H9 (cell line): Measurements from ENCODE around the gene EIF4E1B. TPM values are rescaled to one million over a fixed set of nuclear protein-coding genes. Genes with fewer than 3 reads are reported as not detected.

ENCODE experiments used
- DNase-seq: peaks from one replicate; pipeline ENCODE4 v3.0.0-alpha.2; 2017
- H2AFZ ChIP-seq: one replicate; pipeline ENCODE4 v1.6.1; 2013; ENCODE audit warnings: mild to moderate bottlenecking, low read length, control low read depth, moderate library complexity
- H2AK5ac ChIP-seq: 2 replicates; pipeline ENCODE4 v1.6.1; 2013; ENCODE audit warnings: low read length, control low read depth, mixed read lengths; ENCODE audit not compliant: insufficient read length
- H2BK120ac ChIP-seq: one replicate; pipeline ENCODE4 v1.6.1; 2013; ENCODE audit warnings: low read depth, mild to moderate bottlenecking, low read length, control low read depth, inconsistent platforms; ENCODE audit not compliant: poor library complexity, severe bottlenecking
- H2BK12ac ChIP-seq: 2 replicates; pipeline ENCODE4 v1.6.1; 2013; ENCODE audit warnings: low read length, control low read depth, mixed read lengths, low read depth; ENCODE audit not compliant: insufficient read length
- H2BK15ac ChIP-seq: 2 replicates; pipeline ENCODE4 v1.6.1; 2013; ENCODE audit warnings: low read depth, low read length, control low read depth
- H2BK20ac ChIP-seq: one replicate; pipeline ENCODE4 v1.6.1; 2013; ENCODE audit warnings: low read depth, mild to moderate bottlenecking, low read length, control low read depth, inconsistent platforms; ENCODE audit not compliant: poor library complexity, severe bottlenecking
- H2BK5ac ChIP-seq: 2 replicates; pipeline ENCODE4 v1.6.1; 2013; ENCODE audit warnings: low read length, control low read depth, mixed read lengths; ENCODE audit not compliant: insufficient read length
- H3K14ac ChIP-seq: 2 replicates; pipeline ENCODE4 v1.6.1; 2013; ENCODE audit warnings: low read length, control low read depth; ENCODE audit not compliant: insufficient read depth
- H3K18ac ChIP-seq: 2 replicates; pipeline ENCODE4 v1.6.1; 2013; ENCODE audit warnings: low read depth, mild to moderate bottlenecking, mixed read lengths, low read length, control low read depth; ENCODE audit not compliant: insufficient read length
- H3K23ac ChIP-seq: 2 replicates; pipeline ENCODE4 v1.6.1; 2013; ENCODE audit warnings: low read length, control low read depth, mixed read lengths, low read depth; ENCODE audit not compliant: insufficient read length
- H3K23me2 ChIP-seq: 2 replicates; pipeline ENCODE4 v1.6.1; 2013; ENCODE audit warnings: low read depth, mild to moderate bottlenecking, mixed read lengths, low read length, control low read depth; ENCODE audit not compliant: insufficient read length, poor library complexity, severe bottlenecking
- H3K27ac ChIP-seq: 2 replicates; pipeline ENCODE4 v1.5.1; 2013; ENCODE audit warnings: low read length, control low read depth, mixed read lengths, low read depth; ENCODE audit not compliant: insufficient read length
- H3K27me3 ChIP-seq: 2 replicates; pipeline ENCODE4 v1.6.1; 2013; ENCODE audit warnings: low read length, control low read depth, inconsistent platforms; ENCODE audit not compliant: insufficient read depth
- H3K4ac ChIP-seq: 2 replicates; pipeline ENCODE4 v1.6.1; 2013; ENCODE audit warnings: low read depth, mild to moderate bottlenecking, control low read depth, inconsistent platforms, low read length, moderate library complexity
- H3K4me1 ChIP-seq: 2 replicates; pipeline ENCODE4 v1.6.1; 2013; ENCODE audit warnings: low read length, control low read depth, inconsistent platforms; ENCODE audit not compliant: insufficient read depth
- H3K4me2 ChIP-seq: 2 replicates; pipeline ENCODE4 v1.6.1; 2013; ENCODE audit warnings: low read length, control low read depth, mixed read lengths; ENCODE audit not compliant: insufficient read length, insufficient read depth
- H3K56ac ChIP-seq: 2 replicates; pipeline ENCODE4 v1.6.1; 2013; ENCODE audit warnings: low read depth, mild to moderate bottlenecking, mixed read lengths, low read length, control low read depth; ENCODE audit not compliant: insufficient read length
- H3K79me1 ChIP-seq: 2 replicates; pipeline ENCODE4 v1.6.1; 2013; ENCODE audit warnings: low read depth, mild to moderate bottlenecking, moderate library complexity, low read length, control low read depth, inconsistent platforms; ENCODE audit not compliant: insufficient read depth, poor library complexity, severe bottlenecking
- H3K79me2 ChIP-seq: 2 replicates; pipeline ENCODE4 v1.6.1; 2013; ENCODE audit warnings: low read length, control low read depth, inconsistent platforms; ENCODE audit not compliant: insufficient read depth
- H3K9ac ChIP-seq: 2 replicates; pipeline ENCODE4 v1.6.1; 2013; ENCODE audit warnings: low read length, control low read depth, mixed read lengths; ENCODE audit not compliant: insufficient read length; ENCODE audit errors: extremely low read depth
- H3K9me3 ChIP-seq: one replicate; pipeline ENCODE4 v1.6.1; 2013; ENCODE audit warnings: low read depth, low read length, inconsistent platforms; ENCODE audit not compliant: control insufficient read depth
- H3T11ph ChIP-seq: one replicate; pipeline ENCODE4 v1.6.1; 2013; ENCODE audit warnings: mild to moderate bottlenecking, low read length, control low read depth, inconsistent platforms
- H4K20me1 ChIP-seq: one replicate; pipeline ENCODE4 v1.6.1; 2013; ENCODE audit not compliant: control insufficient read depth, insufficient read length, insufficient read depth
- H4K5ac ChIP-seq: 2 replicates; pipeline ENCODE4 v1.6.1; 2013; ENCODE audit warnings: low read depth, mild to moderate bottlenecking, mixed read lengths, low read length, control low read depth; ENCODE audit not compliant: insufficient read length
- H4K8ac ChIP-seq: replicated peaks from 2 replicates; pipeline ENCODE4 v1.6.1; 2013; ENCODE audit warnings: low read length, control low read depth, mixed read lengths, low read depth; ENCODE audit not compliant: insufficient read length
- H4K91ac ChIP-seq: 2 replicates; pipeline ENCODE4 v1.6.1; 2013; ENCODE audit warnings: low read depth, mild to moderate bottlenecking, moderate library complexity, mixed read lengths, low read length, control low read depth; ENCODE audit not compliant: insufficient read length
- H3K27ac Mint-ChIP-seq, 3 experiments: 2 replicates in 2 of 3; 3 replicates in 1 of 3; pipeline ENCODE4 v1.8.0; 2020 to 2021; ENCODE audit warnings: mixed read lengths in 3 of 3, mild to moderate bottlenecking in 1 of 3, moderate library complexity in 1 of 3
- H3K27me3 Mint-ChIP-seq: 2 replicates; pipeline ENCODE4 v1.8.0; 2021; ENCODE audit warnings: low read depth, mild to moderate bottlenecking, moderate library complexity, mixed read lengths
- H3K36me3 Mint-ChIP-seq, 3 experiments: 2 replicates in 2 of 3; 3 replicates in 1 of 3; pipeline ENCODE4 v1.8.0; 2020 to 2021; ENCODE audit warnings: low read depth in 3 of 3, mixed read lengths in 3 of 3; ENCODE audit not compliant: insufficient read depth in 1 of 3
- H3K4me1 Mint-ChIP-seq, 2 experiments: 2 replicates each; pipeline ENCODE4 v1.8.0; 2020; ENCODE audit warnings: mixed read lengths in 2 of 2
- H3K4me3 Mint-ChIP-seq, 2 experiments: 2 replicates in 1 of 2; 3 replicates in 1 of 2; pipeline ENCODE4 v1.8.0; 2020 to 2021; ENCODE audit warnings: mild to moderate bottlenecking in 2 of 2, mixed read lengths in 2 of 2, moderate library complexity in 1 of 2
- H3K9me3 Mint-ChIP-seq, 2 experiments: 2 replicates in 1 of 2; 3 replicates in 1 of 2; pipeline ENCODE4 v1.8.0; 2020; ENCODE audit warnings: mild to moderate bottlenecking in 2 of 2, mixed read lengths in 2 of 2, moderate library complexity in 1 of 2
- CTCF ChIP-seq: fragments of 200-600 bp; sonication (generic); conservative IDR thresholded peaks from 3 replicates; pipeline ENCODE4 v1.8.0; 2021; ENCODE audit warnings: antibody characterized with exemption, mild to moderate bottlenecking
- WGBS: extraction: QIAGEN DNeasy Blood & Tissue Kit; methylation state at CpG from one replicate; pipeline ENCODE4 v1.1.7; 2013; ENCODE audit warnings: missing lambda C conversion rate, low lambda C conversion rate, mixed read lengths; ENCODE audit not compliant: insufficient read length; ENCODE audit errors: extremely low coverage; 5-methylcytosine and 5-hydroxymethylcytosine counted together
- total RNA-seq: library from RNA; stranded (reverse); gene quantifications from 2 replicates; pipeline ENCODE4 v1.2.1, GENCODE V29; 2021

The EIF4E1B gene
- total RNA-seq, 1 experiment from 2014 or later = 1.3 TPM

- H3K4me1 Mint-ChIP-seq = peaks cover 68 to 72% of the 10 kb centered on the region in 2 experiments
- Histone ChIP-seq H3K56ac (no peak overlapping the region), H3K23me2 (no peaks in the 10 kb centered on the region), H2BK15ac (no peak overlapping the region), H2AFZ (no peak overlapping the region), H3T11ph (no peak overlapping the region), H3K79me2 (no peaks in the 10 kb centered on the region), H2BK12ac (no peak overlapping the region), H3K9ac (no peak overlapping the region), H4K91ac (no peak overlapping the region), H3K4me1 (peaks cover 11% of the 10 kb centered on the region; the same call in 1 of the 2 replicates), H3K9me3 (no peaks in the 10 kb centered on the region), H3K23ac (no peak overlapping the region), H4K8ac (no peak overlapping the region), H4K5ac (no peak overlapping the region), H2BK5ac (no peak overlapping the region), H3K18ac (no peak overlapping the region), H3K79me1 (no peaks in the 10 kb centered on the region), H2BK120ac (no peak overlapping the region), H3K4ac (no peak overlapping the region), H3K14ac (no peak overlapping the region), H2BK20ac (no peak overlapping the region), H3K27me3 (no peaks in the 10 kb centered on the region), H4K20me1 (no peaks in the 10 kb centered on the region), H3K27ac (no peak overlapping the region), H2AK5ac (no peak overlapping the region), H3K4me2 (no peak overlapping the region)
- peaks cover 15% of the 10 kb centered on the region for H3K27me3 Mint-ChIP-seq
- TF ChIP-seq CTCF = no peak
- no peak for DNase-seq
- H3K9me3 Mint-ChIP-seq = no peaks in the 10 kb centered on the region; a peak in 1 of 5 replicates
- H3K4me3 Mint-ChIP-seq = no peak overlapping the region
- peak overlapping the region in 1 of 3 experiments; percentile 91; a peak in 1 of 7 replicates for H3K27ac Mint-ChIP-seq
- WGBS = no CpG with 5 or more reads among the region's 9 CpGs
- H3K36me3 Mint-ChIP-seq = no peaks in the 10 kb centered on the region
Observed at GRCh38 chr5:176694631-176695030, 64.2 kb downstream of the EIF4E1B start.
